ENCODE data around the gene SLC2A1.

SLC2A1 gene

DNA sequence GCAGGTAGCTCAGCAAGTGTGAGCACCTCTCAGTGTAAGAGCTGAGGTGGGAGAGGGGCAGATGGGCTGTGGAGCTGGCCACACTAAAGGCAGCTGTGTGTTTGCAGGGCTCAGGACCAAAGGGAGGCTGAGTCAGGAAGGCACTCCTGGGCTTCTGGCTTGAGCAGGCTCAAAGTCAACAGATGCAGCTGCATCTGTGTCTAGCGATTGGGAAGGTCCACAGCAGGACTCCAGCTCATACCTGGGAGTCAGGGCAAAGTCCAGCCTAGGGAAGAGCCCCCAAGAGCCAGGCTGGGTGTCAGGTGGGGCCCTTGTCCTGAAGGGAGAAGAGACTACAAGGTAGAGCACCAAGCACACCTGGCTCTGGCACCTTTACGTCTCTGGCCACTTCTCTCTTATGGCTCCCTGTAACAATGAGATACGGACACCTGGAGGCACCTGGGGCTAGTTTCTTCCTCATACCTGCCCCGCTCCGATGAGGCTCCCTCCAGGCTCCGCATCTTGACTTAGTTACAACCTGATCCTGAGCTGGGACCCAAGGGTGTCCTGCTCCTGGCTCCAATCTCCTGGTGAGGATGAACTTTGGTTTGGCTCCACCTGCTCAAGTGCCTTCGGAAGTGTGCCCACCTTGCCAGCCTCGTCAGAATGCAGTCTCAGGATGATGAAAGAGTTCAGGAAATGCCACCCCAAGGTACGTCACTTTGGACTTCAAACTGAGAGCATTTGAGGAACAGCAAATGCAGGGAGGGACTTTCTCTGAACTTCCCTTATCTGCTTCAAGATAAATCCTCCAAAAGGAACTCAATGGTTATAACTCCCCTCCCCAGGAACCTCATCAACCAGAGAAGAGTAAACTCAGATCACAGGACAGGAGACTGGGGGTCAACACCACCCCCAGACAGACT lies 21.5 kb upstream of the SLC2A1 start:
- DNase-seq, result no peak

GRCh38 chr1:42979036-42979430 lies 20.4 kb upstream of the SLC2A1 start:
- DNase-seq, result no peak

DNA sequence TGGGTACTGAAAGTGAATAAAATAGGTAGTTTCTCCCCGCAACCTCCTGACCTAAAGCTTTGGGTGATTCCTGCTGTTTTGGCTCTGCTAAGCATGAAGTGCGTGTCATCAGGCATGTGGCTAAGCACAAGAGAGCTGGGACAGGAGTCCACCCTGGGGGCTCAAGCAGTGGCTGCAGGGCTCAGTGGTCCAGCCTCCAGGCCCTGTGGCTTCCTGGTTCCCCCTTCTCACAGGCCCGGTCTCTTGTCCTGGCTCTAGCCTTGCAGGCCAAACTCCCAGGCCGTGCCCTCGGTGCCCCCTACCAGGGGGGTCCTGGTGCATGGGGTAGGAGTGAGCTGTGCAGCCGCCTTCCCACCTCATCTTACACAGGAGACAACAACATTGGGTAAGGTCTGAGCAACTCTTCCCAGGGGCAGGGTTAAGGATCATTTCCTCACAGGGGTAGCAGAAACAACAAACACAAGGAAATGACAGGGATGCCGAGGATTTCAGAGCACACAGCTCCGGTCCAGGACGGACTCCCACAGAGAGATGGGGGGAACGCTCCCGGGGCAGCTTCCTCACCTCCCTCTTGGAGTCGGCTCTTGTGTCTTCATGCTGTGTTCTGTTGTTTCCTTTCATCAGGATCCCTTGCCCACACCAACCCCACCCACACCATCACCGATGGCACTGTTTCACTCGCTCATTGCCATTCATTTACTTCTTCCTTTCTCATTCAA lies 19.8 kb upstream of the SLC2A1 start:
- no peak for DNase-seq

DNA sequence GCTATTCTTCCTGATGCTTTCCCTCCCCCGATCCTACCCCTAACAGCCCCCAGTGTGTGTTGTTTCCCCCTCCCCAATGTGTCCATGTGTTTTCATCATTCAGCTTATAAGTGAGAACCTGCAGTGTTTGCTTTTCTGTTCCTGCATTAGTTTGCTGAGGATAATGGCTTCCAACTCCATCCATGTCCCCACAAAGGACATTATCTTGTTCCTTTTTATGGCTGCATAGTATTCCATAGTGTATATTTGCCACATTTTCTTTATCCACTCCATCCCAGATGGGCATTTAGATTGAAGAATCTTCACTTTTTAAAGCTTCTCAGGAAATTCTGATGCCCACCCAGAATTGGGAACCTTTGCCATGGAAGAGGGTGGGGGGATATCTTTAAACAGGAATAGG lies 19.0 kb upstream of the SLC2A1 start:
- DNase-seq, result no peak

GRCh38 chr1:42975561-42976225 lies 17.0 kb upstream of the SLC2A1 start:
- DNase-seq, result no peak

DNA sequence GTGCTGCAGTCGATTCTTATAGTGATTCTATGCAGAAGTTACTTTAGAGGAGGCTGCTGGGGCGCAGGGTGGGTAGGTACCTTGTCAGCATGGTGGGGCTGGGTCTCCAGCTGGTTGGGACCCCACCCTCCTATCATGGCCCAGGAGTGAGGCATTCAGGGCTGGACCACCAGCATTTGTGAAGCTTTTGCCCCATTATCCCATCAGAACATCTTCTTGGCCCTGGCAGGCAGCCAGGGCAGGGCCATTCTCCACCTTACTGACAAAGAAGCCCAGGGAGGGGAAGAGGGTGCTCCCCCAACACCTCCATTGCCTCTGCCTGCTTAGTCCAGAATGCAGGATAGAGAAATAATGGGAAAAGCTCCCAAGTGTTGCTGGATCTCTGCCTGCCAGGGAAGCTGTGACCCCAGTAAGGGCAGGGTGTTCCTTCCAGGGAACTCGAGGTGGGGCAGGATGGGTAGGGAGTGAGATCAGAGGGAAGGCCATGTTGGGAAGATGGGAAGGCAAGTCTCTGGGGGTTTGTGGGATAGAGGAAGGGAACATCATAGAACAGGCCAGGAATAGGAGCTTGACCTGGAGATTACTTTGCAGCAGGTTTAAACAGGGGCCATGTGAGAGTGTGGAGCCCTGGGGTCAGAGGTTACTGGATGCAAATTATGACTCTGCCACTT lies 16.2 kb upstream of the SLC2A1 start:
- peak; percentile 63 for DNase-seq

DNA sequence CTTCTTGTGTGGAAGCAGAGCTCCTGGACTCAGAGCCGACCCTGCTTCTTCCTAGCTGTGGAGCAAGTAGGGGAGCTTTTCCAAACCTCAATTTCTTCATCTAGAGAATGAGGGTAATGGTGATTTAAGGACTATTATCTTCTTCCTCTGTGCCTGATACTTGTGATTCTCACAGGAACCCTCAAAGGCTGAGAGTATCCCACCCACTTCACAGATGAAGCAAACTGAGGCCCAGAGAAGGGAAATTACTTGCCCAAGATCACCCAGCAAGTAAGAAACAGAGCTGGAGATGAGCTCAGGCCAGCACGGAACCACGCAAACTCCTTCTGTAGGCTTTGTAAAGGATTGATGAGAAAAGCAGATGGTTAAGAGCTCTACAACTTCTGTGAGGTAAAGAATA lies 15.1 kb upstream of the SLC2A1 start:
- DNase-seq, result no peak

GRCh38 chr1:42973286-42973685 lies 14.6 kb upstream of the SLC2A1 start:
- no peak for DNase-seq

DNA sequence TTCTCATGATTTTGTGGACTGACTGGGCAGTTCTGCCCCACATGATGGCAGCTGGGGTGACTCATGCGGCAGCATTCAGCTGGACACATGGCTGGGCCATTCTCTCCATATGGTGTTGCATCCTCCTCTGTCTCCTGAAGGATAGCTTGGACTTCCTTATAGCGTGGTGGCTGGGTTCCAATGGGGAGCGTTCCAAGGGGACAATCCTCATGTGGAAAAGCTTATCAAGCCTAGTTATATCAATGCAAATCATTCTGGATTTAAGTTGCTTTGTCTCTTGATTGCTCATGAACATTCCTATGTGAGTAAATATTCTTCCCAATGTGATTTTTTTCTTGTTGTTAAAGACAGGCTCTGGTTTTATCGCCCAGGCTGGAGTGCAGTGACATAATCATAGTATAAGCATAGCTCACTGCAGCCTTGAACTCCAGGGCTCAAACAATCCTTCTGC lies 13.2 kb upstream of the SLC2A1 start:
- DNase-seq, result no peak

- DNase-seq, result no peak
Measured at GRCh38 chr1:42970143-42970542, 11.5 kb upstream of the SLC2A1 start.

GRCh38 chr1:42968654-42969053 lies 10.0 kb upstream of the SLC2A1 start:
- no peak for DNase-seq

DNA sequence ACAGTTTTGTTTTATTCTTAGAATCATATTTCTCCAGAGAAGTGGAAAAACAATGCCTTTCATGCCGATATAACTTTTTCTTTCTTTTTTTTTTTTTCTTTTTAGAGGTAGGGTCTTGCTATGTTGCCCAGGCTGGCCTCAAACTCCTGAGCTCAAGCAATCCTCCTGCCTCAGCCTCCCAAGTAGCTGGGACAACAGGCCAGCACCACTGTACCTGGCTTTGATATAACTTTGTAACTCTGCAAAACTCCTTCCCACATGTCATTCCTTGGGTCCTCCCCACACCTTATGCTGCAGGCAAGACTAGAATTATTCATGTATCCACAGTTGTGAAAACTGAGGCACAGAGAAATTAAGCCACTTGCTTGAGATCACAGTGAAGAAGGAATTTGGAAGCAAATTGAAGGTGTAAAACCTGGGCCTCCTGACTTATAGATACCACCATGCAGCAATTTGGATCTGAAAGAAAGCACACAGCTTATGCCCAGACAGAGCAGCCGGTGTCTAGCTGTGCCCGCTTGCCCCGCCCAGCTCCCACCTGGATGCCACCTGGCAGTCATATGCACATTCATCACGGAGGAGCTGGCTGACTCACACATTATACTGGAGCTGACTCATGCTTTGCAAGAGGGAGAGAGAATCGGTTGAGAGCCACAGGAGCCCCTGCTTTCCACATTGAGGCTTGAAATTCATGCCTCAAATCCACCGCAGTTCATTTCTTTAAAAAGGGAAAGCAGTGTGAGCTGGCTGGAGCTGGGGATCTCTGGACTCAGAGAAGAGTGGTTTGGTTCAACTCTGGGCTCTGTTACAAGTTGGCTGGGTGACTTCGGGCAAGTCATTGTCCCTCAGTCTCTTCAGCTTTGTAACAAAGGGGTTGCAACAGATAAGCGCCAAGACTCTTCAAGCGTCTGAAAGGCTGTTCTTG lies 8.3 kb upstream of the SLC2A1 start:
- peak; percentile 74 for DNase-seq

DNA sequence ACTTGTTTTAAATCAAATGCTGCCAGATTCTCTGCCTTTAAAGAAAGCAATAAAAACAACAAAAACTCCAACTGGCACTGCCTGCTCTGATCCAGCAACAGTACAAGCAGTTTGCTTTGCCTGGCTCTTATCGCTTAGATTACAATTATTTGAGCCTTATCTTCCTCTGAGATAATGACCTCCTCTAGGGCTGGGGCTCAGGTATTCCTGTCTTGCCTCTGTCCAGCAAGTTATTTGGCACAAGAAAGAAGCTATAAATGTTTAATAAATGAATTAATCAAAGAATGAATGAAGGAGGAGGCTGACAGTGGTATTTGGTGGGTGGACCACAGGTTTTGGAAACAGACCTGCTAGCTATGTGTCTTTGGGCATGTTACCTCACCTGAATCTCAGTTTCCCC lies 6.7 kb upstream of the SLC2A1 start:
- no peak for DNase-seq

GRCh38 chr1:42964044-42964812 lies 5.6 kb upstream of the SLC2A1 start:
- DNase-seq, result no peak

- DNase-seq, result peak; percentile 98
Measured at GRCh38 chr1:42963378-42964043, 4.8 kb upstream of the SLC2A1 start.

DNA sequence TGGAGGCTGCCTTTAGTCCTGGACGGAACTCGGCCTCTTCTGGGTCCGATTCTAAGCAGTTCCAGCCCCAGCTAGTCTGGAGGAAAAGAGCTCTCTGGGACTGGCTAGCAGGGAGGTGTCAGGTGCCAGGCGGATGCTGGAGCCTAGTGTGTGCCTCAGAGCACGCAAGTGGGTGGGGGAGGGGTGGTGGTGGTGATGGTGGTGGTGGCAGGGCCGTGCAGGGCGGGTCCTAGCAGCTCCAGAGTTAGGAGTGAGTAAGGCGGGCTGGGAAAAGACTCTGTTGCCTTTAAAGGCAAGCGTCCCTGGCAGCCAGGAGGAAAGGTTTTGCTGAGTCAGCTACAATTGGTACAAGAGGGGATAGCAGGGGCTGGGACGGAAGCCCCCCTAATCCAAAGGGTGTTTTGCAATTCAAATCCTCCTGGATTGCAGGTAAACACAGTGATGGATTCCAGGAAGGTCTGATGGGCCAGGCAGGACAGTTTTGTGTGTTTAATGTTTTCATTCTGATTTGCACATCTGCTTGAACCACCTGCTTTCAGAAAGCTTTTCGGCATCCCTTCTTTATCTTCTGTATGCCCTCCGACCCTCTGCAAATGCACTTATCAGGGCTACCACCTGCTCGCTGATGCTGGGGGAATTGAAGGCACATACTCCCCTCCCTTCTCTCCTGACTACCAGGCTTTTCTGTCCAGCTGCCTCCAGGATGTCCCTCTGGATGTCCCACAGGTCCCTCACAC lies 4.1 kb upstream of the SLC2A1 start:
- peak; percentile 90 for DNase-seq

DNA sequence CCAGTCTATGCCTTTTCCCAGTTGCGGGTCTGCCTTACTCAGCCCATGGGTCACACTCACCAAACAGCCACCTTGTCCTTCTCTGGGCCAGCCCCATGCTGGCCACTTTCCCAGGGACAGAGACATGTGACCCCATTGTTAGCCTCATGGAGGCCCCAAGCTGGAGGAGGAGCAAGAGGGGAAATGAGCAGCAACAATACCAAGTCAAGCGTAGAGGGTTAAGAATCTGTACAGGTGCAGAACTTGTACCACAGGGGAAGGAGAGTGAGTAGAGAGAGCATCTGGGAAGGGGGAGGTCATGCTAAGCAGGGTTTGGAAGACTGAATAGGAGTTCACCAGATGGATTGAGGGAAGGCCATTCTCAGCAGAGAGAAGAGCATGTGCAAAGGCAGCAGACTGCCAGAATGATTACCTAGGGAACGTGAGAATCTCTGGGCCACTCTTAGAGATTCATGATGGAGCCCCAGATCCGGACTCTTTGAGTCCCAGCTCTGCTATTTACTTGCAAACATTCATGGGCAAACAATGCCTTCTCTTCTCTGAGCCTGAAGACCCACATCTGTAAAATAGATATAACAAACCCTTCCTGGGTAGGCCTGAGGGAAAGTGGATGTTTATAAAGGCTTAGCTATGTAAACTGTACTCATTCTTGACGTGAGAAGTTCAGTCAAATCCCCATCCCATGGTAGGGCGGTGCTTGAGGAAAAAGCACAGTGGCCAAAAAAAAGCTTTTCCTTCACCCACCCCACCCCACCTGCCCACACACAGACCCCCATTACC lies 2.8 kb upstream of the SLC2A1 start:
- no peak for DNase-seq

DNA sequence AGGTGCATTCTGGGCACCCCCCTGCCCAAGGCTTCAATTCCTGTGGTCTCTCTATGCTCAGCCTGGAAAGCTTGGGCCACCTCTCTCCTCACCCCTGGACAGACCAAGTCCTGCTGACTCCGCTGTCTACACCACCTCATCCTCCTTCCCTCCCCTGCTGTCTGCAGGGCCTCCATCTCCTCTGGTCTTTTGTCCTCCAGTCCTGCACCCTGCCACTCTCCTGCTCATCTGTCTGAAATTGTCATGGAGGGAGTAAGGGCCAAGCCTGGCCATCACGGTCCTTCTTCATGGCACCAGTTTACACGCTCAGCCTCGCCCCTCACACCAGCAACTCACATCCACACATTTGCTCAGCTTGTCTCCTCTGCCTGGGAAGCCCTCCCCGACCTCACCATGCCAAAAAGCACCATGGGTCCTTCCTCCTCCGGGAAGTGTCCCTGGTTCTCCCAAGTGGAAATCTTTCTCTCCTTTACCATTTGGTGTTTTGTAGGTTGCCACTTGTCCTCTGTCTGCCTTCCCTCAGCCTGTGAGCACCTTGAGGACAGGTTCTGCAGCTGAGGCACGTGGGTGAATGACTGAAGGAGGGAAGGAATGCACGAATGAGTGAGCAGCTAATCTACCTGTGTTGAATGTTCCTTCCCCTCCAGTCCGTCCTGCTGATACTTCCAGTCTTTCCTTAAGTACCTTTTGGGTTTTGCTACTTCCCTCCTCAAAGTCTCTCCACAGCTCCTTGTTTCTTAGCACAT lies 2.1 kb upstream of the SLC2A1 start:
- DNase-seq, result no peak

- no peak for DNase-seq
Measured at GRCh38 chr1:42960122-42960390, 1.4 kb upstream of the SLC2A1 start.
